Measurements from ENCODE around the gene TAAR2.
A peak's percentile ranks its signal among the peaks of the same experiment; 100 is the strongest.

Gene TAAR2

GRCh38 chr6:132663661-132664060 is 39.6 kb upstream of the TAAR2 start:
- H3K4me3 ChIP-seq (ENCODE audit: low read depth, low read length) = no peak overlapping the region
- TF ChIP-seq, protein P1, sequence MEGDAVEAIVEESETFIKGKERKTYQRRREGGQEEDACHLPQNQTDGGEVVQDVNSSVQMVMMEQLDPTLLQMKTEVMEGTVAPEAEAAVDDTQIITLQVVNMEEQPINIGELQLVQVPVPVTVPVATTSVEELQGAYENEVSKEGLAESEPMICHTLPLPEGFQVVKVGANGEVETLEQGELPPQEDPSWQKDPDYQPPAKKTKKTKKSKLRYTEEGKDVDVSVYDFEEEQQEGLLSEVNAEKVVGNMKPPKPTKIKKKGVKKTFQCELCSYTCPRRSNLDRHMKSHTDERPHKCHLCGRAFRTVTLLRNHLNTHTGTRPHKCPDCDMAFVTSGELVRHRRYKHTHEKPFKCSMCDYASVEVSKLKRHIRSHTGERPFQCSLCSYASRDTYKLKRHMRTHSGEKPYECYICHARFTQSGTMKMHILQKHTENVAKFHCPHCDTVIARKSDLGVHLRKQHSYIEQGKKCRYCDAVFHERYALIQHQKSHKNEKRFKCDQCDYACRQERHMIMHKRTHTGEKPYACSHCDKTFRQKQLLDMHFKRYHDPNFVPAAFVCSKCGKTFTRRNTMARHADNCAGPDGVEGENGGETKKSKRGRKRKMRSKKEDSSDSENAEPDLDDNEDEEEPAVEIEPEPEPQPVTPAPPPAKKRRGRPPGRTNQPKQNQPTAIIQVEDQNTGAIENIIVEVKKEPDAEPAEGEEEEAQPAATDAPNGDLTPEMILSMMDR (IDR thresholded peaks at IDR 0.05; ENCODE audit: insufficient read depth, low read depth, low read length, missing control alignments) = no peak

DNA sequence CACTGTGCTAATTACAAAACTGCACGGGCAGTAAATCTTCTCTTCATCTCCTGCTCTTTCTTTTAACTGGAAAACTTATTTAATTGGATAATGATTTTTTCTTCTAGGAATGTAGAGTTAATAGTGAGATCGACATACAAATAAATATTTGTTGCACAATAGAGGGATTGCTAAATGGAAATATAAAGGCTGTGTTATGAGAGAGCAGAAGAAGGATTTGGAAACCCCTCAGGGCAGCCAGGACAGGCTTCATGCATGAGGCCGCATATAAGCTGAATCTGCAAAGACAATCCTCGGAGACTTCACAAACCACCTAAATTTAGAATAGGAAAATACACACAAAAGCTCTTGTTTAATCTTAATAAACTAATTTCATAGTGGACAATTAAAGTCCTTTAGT is 37.8 kb upstream of the TAAR2 start:
- TF ChIP-seq, protein P1 (IDR thresholded peaks at IDR 0.05; ENCODE audit: insufficient read depth, low read depth, low read length, missing control alignments) = no peak
- no peak overlapping the region for H3K4me3 ChIP-seq (ENCODE audit: low read depth, low read length)

More at GRCh38 chr6:132663661-132664060, 39.6 kb upstream of the TAAR2 start:
- no peak for DNase-seq (ENCODE audit: low read depth)

GRCh38 chr6:132659082-132659481 is 35.0 kb upstream of the TAAR2 start, which contains the start of gene TAAR1:
Gene TAAR1, minus strand, starts transcription at chr6:132659182. Its CDS starts 13,179 bp downstream, at chr6:132646003.
- TF ChIP-seq, protein P1 (IDR thresholded peaks at IDR 0.05; ENCODE audit: insufficient read depth, low read depth, low read length, missing control alignments) = no peak
- DNase-seq (ENCODE audit: low read depth) = no peak
- no peak within 1 kb of the TSS for H3K4me3 ChIP-seq (ENCODE audit: low read depth, low read length)

More for the DNA sequence above, 37.8 kb upstream of the TAAR2 start:
- DNase-seq (ENCODE audit: low read depth) = no peak

DNA sequence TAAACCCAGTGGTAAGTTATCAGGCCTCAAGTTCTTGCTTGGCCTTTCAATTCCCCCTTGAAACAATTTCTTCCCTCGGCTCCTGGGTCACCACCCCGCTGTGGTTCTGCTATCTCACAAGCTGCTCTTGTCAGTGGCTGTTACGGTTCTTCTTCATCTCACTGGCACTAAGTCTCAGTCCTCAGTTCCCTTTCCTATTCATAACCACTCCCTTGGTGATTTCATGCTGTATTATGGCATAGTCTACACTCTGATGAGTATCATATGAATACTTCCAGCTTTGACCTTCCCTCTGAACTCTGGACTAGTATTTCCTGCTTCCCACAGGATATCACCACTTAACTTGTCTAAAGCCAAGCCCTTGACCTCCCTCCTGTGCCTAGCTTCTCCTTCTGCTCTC is 27.0 kb upstream of the TAAR2 start:
- TF ChIP-seq, protein P1 (IDR thresholded peaks at IDR 0.05; ENCODE audit: insufficient read depth, low read depth, low read length, missing control alignments) = no peak
- no peak overlapping the region for H3K4me3 ChIP-seq (ENCODE audit: low read depth, low read length)
- DNase-seq (ENCODE audit: low read depth) = peak; percentile 39

GRCh38 chr6:132650429-132650828 is 26.4 kb upstream of the TAAR2 start:
- TF ChIP-seq, protein P1 (IDR thresholded peaks at IDR 0.05; ENCODE audit: insufficient read depth, low read depth, low read length, missing control alignments) = no peak
- H3K4me3 ChIP-seq (ENCODE audit: low read depth, low read length) = no peak overlapping the region
- DNase-seq (ENCODE audit: low read depth) = no peak

DNA sequence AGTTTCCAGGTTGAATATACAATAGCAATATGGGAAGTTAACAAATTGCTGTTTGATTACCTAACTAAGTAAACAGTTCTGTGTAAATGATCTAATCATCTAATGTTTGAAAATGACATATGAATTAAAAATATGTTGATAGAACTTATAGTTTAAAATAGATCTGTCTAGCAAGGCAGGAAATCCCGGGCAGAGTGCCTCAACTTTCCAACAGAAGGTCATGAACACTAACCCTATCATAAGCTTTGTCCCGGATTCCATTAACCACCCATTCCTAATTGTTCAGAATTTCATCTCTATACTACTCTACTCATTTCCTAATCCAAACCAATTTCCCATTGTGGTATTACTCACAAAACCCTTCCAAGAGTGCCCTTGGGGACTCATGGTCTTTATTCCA is 24.8 kb upstream of the TAAR2 start:
- DNase-seq (ENCODE audit: low read depth) = no peak
- H3K4me3 ChIP-seq (ENCODE audit: low read depth, low read length) = no peak overlapping the region
- TF ChIP-seq, protein P1 (IDR thresholded peaks at IDR 0.05; ENCODE audit: insufficient read depth, low read depth, low read length, missing control alignments) = no peak

GRCh38 chr6:132648356-132648755 is 24.3 kb upstream of the TAAR2 start:
- TF ChIP-seq, protein P1 (IDR thresholded peaks at IDR 0.05; ENCODE audit: insufficient read depth, low read depth, low read length, missing control alignments) = no peak
- no peak overlapping the region for H3K4me3 ChIP-seq (ENCODE audit: low read depth, low read length)
- DNase-seq (ENCODE audit: low read depth) = peak; percentile 74
